GM21825 (cell line): ENCODE data around the gene NSD2.

ENCODE experiments used
- ATAC-seq: cut with Tn5 transposase; IDR thresholded peaks from one replicate; pipeline ENCODE4 v1.9.1; 2021; ENCODE audit warnings: mild to moderate bottlenecking, moderate library complexity; ENCODE audit not compliant: unreplicated experiment

The NSD2 gene

DNA sequence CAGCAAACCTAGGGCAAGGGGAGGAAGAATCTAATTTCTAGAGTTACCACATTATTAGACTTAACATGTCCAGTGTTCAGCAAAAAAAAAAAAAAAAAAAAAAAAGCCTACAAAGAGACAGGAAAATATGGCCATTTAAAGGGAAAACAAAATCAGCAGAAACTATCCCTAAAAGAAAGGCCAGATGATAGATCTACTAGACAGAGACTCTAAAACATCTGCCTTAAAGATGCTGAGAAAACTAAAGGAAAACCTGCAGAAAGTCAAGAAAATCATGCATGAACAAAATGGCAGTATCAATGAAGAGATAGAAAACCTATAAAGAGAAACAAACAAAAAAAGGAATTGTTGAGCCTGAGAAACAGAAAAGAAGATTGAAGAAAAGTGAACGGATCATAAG, 93.8 kb downstream of the NSD2 start:
- no peak for ATAC-seq

GRCh38 chr4:1967512-1968149, 96.4 kb downstream of the NSD2 start:
- no peak for ATAC-seq

DNA sequence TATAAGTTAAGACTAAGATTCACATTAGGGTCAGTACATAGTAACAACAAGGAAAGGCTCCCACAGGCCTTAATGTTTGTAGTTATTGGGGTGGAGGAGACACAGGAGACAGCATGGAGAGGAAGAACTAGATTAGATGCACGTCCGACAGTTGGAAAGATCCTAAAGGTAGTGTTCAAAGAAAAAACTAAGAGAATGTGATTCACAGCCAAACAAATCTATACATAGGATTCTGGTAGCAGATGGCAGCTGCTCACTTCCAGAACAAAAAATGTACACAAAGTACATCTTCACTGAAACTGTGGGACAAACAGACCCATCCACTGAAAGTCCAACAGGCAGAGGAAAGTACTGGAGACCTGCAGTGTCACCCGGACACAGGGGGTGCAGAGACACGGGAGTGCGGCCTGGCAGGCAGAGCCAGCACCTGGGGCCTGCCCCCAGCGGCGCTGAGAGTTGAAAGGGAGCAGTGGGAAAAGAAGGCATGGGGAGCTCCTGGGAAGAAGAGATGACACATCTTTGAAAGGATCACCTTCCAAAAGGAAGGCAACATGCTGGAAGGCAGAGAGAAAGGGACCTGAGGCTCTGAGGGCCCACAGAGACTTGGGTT, 97.6 kb downstream of the NSD2 start:
- ATAC-seq = no peak

DNA sequence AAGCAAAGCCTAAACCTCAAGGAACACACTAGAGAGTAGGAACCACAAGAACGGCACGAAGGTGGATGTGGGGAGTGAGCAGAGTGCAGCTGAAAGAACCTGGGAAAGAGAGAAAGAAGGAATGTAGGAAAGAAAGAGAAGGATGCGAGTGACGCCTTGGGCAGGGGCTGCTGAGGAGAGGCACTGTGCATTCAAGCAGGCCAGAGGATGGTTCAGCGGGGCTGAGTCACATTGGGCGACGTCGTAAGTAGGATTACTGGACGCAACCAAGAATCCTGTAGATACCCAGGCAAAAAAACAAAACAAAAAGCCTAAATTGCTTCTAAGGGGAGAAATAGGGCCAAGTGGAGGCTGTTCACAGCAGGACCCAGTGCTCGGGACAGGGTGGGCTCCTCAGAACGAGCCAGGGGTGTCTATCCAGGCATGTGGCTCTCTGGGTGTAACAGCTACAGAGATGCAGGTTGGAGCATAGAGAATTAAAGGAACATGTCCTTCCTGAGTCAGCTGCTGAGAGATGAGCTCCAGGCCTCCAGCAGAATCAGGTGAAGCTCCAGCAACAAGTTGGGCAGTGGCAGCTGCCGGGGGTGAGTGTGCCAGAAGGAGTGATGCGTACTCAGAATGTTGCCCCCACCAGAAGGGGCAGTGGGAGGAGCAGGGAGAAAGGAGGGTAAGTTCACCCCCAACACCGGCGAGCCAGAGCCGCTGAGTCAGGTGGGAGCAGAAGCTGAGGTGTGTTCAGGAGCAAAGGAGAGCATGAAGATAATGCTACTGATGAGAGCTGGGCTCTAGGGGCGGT, 98.9 kb downstream of the NSD2 start:
- ATAC-seq = no peak

- no peak for ATAC-seq
Observed at GRCh38 chr4:1970926-1971325, 99.7 kb downstream of the NSD2 start.

DNA sequence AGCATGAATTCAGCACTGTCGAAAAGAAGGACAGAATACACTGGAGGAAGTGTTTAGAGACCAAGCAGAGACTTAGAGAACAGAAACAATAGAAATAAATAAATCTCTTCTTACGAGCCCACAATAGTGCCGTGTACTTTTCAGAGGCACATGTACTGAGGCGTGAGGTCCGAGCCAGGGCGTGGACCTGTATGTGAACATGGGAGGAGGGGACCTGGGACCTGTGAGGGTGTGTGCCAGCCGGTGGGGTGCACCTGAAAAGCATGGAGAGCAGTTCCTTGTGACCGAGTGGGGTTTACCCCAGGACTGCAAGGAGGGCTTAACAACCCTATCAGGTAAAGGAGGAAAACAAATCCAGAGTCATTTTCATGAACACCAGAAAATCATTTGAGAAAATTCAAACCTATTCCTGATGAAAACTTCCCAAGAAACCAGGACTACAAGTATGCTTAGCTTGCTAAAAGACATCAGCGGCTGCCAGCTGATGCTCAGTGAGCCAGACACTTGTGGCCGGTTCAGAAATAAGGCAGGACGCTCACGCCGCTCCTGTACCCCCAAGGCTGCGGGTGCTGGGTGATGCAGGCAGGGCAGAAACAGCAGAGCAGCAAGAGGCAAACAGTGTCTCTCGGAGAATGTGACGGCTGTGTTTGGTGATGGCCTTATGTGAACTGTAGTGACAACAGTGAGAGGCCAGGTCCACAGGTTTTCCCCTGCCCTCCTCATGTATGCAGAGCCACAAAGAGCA, 100.4 kb downstream of the NSD2 start:
- no peak for ATAC-seq

DNA sequence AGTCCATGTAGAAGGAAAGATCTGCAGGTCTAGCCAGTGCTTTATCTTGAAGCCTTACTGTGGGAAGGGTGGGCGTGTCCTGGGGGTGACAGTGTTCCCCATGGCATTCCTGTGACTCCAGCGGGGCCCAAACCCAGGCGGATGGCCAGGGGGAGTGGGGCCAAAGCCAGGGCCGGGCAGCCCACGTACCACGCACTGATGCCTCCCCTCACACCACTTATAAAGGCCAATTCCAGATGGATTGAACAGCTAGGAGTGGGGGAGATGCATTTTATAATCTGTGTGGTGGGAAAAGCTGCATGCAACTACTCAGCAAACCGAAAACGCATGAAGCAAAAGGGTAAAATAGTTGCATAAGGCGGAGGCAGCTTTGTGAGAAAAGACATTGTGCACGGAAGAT, 101.2 kb downstream of the NSD2 start:
- ATAC-seq = no peak

GRCh38 chr4:1973218-1973617, 102.0 kb downstream of the NSD2 start:
- no peak for ATAC-seq

DNA sequence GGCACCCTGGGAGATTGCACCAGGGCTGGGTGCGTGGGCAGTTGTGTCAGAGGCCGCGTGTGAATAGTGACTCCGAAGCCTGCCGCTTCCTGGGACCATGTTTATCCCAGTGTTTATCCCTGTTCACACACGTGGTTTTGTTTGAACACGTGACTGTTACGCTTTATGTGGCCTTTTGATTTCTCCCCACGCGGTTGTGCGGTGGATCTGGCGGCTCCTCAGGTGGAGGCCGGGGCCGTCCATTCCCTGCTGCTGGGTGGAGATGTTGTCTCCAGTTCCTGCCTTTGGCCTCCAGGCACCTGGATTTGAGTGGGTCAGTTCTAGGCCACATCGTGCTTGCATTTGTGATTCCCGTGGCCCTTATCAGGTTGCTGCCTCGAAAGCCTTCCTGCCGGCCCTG, 102.5 kb downstream of the NSD2 start:
- ATAC-seq = no peak

DNA sequence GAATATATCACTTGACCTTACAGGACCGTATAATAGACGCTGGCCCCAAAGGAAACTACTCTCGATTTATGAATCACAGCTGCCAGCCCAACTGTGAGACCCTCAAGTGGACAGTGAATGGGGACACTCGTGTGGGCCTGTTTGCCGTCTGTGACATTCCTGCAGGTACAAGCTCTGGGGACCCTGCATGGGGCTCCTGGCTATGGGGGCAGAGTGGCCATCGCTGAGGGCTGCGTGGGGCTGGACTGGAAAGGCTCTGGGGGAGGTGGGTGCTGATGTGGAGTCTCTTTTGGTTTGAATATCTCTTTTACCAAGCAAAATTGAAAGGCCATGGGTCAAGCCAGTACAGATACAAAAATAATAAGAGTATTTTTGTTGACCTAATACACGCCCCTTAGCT, 103.6 kb downstream of the NSD2 start:
- ATAC-seq = no peak

DNA sequence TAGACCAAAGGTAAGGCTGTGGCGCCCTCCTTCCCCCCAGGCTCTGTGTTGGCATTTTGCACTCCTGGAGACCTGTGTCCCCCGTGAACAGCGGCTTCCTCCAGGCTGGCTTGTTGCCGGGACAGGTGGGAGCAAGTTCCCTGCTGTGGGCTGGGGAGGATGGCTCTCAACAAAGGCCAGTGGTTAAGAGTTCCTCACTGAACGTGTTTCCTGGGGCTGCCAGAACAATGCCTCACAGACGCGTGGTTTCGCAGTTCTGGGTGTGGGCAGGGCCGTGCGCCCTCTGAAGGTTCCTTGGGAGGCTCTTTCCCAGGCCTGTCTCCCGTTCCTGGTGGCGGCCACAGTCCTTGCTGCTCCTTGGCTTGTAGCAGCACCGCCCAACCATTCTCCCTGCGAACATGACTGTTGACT, 104.2 kb downstream of the NSD2 start:
- ATAC-seq = no peak

DNA sequence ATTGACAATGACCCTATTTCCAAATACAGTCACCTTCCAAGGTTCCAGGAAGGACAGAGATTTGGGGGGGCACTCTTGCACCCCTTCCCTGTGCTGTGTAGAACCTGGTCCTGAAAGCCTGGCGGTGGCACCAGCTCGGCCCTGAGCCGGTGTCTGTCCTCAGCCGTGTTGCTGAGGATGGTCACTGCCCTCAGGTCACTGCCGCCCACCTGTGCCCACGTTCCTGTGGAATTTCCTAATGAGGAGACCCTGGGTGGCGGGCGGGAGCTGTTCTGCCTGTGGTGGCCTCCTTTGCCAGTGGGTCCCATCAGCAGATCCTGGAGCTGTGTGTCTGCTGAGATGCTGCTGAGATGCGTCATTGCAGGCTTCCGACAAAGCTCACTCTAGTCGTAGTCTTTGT, 104.7 kb downstream of the NSD2 start:
- ATAC-seq = no peak

DNA sequence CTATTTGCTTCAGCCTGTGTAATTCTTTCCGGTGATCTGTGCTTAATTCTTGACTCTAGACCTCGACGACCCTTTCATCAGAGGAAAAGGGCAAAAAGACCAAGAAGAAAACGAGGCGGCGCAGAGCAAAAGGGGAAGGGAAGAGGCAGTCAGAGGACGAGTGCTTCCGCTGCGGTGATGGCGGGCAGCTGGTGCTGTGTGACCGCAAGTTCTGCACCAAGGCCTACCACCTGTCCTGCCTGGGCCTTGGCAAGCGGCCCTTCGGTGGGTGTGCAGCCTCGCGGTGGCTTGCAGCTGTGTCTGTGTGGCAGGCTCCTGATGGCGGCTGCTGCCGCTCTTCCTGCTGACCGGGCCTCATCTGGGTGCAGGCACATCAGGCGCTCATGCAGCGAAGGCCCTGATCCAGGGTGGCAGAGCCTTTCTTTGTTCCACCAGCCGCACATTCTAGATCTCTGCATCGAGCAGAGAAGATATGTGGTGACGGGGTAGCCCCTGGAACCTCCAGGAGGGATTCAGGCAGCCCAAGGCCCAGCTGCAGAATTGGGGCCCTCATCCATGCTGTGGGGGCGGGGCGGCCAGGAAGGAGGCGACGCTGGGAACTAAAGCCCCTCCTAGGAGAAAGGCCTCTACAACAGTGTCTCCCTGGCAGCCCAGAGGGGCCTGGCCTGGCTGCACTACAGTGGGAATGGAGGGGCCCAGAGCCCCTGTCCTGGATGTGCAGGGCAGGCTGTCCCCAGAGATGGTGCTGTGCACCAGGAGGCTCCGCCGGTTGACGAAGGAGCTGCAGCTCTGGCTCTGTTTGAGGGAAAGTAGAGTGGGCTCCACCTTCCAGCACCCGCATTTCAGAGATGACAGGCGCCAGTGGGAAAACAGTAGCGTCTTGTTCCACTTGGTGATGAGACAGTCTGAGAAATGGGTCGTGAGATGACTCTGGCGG, 105.5 kb downstream of the NSD2 start:
- ATAC-seq = no peak

GRCh38 chr4:1978226-1978625, 107.0 kb downstream of the NSD2 start:
- ATAC-seq = no peak

DNA sequence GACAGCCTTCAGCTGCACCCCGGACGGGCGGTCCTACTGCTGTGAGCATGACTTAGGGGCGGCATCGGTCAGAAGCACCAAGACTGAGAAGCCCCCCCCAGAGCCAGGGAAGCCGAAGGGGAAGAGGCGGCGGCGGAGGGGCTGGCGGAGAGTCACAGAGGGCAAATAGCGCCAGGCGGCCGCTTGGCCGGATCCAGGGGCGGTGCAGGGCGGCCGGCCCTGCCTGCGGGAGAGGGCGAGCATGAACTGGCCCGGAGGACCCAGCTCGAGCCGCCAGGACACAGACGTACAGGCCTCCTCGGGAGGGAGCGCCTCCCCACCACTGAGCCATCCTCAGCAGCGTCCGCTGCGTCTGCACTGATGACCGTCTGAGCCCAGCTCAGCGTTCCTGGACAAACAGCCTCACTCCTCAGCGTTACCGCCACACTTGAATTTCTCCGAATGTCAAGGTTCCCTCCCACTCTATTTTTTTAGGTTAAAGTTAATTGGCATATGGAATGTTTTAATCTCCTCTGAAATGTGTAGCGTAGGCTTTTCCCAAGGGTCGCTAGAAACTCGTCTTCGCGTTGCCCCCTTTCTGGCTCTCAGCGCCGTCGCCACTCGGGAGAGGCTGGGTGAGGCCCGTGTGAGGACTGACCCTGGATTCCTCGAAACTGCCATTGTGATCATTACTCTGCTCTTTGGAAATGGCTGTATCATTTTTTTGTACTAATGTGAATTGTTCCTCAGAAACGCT, 107.7 kb downstream of the NSD2 start:
- ATAC-seq = no peak

- ATAC-seq = no peak
Observed at GRCh38 chr4:1979477-1980196, 108.4 kb downstream of the NSD2 start.

DNA sequence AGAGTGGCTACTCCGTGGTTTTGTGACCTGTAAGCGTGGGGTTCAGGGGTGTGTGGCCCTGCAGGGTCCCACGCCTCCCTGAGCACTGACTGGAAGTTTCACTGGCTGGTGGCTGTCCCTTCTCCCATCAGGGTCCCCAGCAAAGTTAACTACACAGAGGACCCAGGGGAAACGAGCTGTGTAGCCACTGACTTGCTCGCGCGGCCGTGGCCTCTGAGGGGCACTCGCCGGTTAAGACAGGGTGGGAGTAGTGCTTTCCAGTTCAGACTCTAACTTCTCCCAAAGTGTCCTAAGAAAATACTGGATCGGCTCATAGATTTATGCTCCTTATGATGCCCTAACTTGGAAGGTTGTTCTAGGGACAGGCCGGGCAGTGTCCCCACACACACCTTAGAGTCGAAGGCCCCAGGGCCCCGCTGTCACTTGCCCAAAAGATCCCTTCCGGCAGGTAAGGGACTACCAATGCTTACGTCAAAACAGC, 109.4 kb downstream of the NSD2 start:
- ATAC-seq = no peak

GRCh38 chr4:1981251-1982058, 110.3 kb downstream of the NSD2 start:
- ATAC-seq = no peak
